COLO668 (cell line): ENCODE data around the gene TNRC18.

Experiments used
- DNase-seq: peaks from one replicate; lab custom pipeline; 2025; ENCODE audit not compliant: unreplicated experiment; lab: John Stamatoyannopoulos, UW

The TNRC18 gene

GRCh38 chr7:5450549-5451327, 27.1 kb upstream of the TNRC18 start:
- DNase-seq = peak; percentile 61

- DNase-seq = no peak
These were observed 24.9 kb upstream of the TNRC18 start for GRCh38 chr7:5448378-5449037.

GRCh38 chr7:5445981-5446594, 22.5 kb upstream of the TNRC18 start:
- no peak for DNase-seq

- no peak for DNase-seq
These were observed 20.0 kb upstream of the TNRC18 start for GRCh38 chr7:5443678-5444077.

- DNase-seq = no peak
These were observed 19.2 kb upstream of the TNRC18 start for GRCh38 chr7:5442757-5443305.

- no peak for DNase-seq
These were observed 18.3 kb upstream of the TNRC18 start for GRCh38 chr7:5441840-5442503.

GRCh38 chr7:5439572-5440496, 16.2 kb upstream of the TNRC18 start:
- peak; percentile 45 for DNase-seq

GRCh38 chr7:5439209-5439571, 15.6 kb upstream of the TNRC18 start:
- DNase-seq = no peak

GRCh38 chr7:5437987-5438386, 14.4 kb upstream of the TNRC18 start:
- DNase-seq = no peak

- DNase-seq = no peak
These were observed 13.8 kb upstream of the TNRC18 start for GRCh38 chr7:5437348-5437892.

- no peak for DNase-seq
These were observed 12.5 kb upstream of the TNRC18 start for GRCh38 chr7:5436003-5436678.

- DNase-seq = peak; percentile 56
These were observed 11.8 kb upstream of the TNRC18 start for GRCh38 chr7:5435291-5436002.

GRCh38 chr7:5433181-5433580, 9.5 kb upstream of the TNRC18 start:
- DNase-seq = no peak

GRCh38 chr7:5432691-5433090, 9.1 kb upstream of the TNRC18 start:
- no peak for DNase-seq

- DNase-seq = no peak
These were observed 8.0 kb upstream of the TNRC18 start for GRCh38 chr7:5431560-5432015.

GRCh38 chr7:5430612-5430947, 6.9 kb upstream of the TNRC18 start:
- DNase-seq = no peak

- peak; percentile 86 for DNase-seq
These were observed 6.4 kb upstream of the TNRC18 start for GRCh38 chr7:5429857-5430611.

- DNase-seq = peak; percentile 94
These were observed 5.7 kb upstream of the TNRC18 start for GRCh38 chr7:5429253-5429856.
